ENCODE measurements around the gene HDGF. TPM values are rescaled to one million over a fixed set of nuclear protein-coding genes. Genes with fewer than 3 reads are reported as not detected.

HDGF gene
- total and polyA plus RNA-seq, 9 of the 15 experiments (the other 6 are each of a cell fraction or from before 2014, with no cell fraction given): 38.8 to 601 (median 400) TPM

- TF ChIP-seq USF1 (CRISPR knock-in tag; IDR thresholded peaks at IDR 0.05): peak; percentile 31; the same call in 1 of the 2 replicates
- no peak for TF ChIP-seq HNRNPH1 (optimal IDR thresholded peaks at IDR 0.05; ENCODE audit: low read depth, low read length)
- TF ChIP-seq ZNF79 (CRISPR knock-in tag; IDR thresholded peaks at IDR 0.05; ENCODE audit: low read depth): no peak
- no peak for TF ChIP-seq ZNF518B (CRISPR knock-in tag; IDR thresholded peaks at IDR 0.05)
- TF ChIP-seq ETS2 (tag; IDR thresholded peaks at IDR 0.05; ENCODE audit: borderline replicate concordance, poor library complexity, severe bottlenecking): no peak
- TF ChIP-seq HMGN3 (IDR thresholded peaks at IDR 0.05; ENCODE audit: borderline replicate concordance, extremely low read depth, insufficient read length, low read depth, low read length): no peak
- no peak for TF ChIP-seq ASH1L (IDR thresholded peaks at IDR 0.05; ENCODE audit: borderline replicate concordance, low read depth, partially characterized antibody)
- no peak for TF ChIP-seq GATAD2A (IDR thresholded peaks at IDR 0.05)
- no peak for TF ChIP-seq JUNB (CRISPR knock-in tag; conservative IDR thresholded peaks at IDR 0.05)
- TF ChIP-seq PML (IDR thresholded peaks at IDR 0.05; ENCODE audit: low read length): peak; percentile 56; the same call in 1 of the 2 replicates
- TF ChIP-seq PREB (CRISPR knock-in tag; IDR thresholded peaks at IDR 0.05): no peak
- TF ChIP-seq ARID1B (IDR thresholded peaks at IDR 0.05): peak; percentile 41; the same call in 1 of the 2 replicates
- no peak for TF ChIP-seq ZZZ3 (IDR thresholded peaks at IDR 0.05)
- TF ChIP-seq POU5F1 (IDR thresholded peaks at IDR 0.05; ENCODE audit: borderline replicate concordance, low read depth, low read length, partially characterized antibody): no peak
- no peak for TF ChIP-seq ZFP36 (IDR thresholded peaks at IDR 0.05; ENCODE audit: low read depth, low read length, partially characterized antibody)
- no peak for TF ChIP-seq ZNF717 (CRISPR knock-in tag; IDR thresholded peaks at IDR 0.05)
- TF ChIP-seq ZNF311 (CRISPR knock-in tag; IDR thresholded peaks at IDR 0.05): no peak
- TF ChIP-seq ZNF24 (IDR thresholded peaks at IDR 0.05): 0 out of 2 replicates have a peak, but pooled peaks have one; percentile 9
- TF ChIP-seq BRCA1 (IDR thresholded peaks at IDR 0.05): no peak
- no peak for TF ChIP-seq BRCA1 (CRISPR knock-in tag; IDR thresholded peaks at IDR 0.05)
- TF ChIP-seq NONO (IDR thresholded peaks at IDR 0.05; ENCODE audit: low read depth in 2 of 2, low read length in 1 of 2): no peak
- TF ChIP-seq ZBTB12 (CRISPR knock-in tag; IDR thresholded peaks at IDR 0.05): peak; percentile 98
These were observed 22.6 kb downstream of the HDGF start, which contains the start of gene ISG20L2 (continued) for GRCh38 chr1:156728599-156729462.

All from K562 (cell line).